Neural cell (in vitro differentiated cells): ENCODE data around the gene CTPS2. TPM values are rescaled to one million over a fixed set of nuclear protein-coding genes. Genes with fewer than 3 reads are reported as not detected.

Experiments used
- H2AFZ ChIP-seq: fragments of 200-600, 300-800 bp; sonication (generic), shearing (Covaris generic); 2 replicates; pipeline ENCODE4 v1.6.0; 2014; ENCODE audit warnings: low read depth, mild to moderate bottlenecking, antibody characterized with exemption, low read length, moderate library complexity
- H3F3A ChIP-seq: fragments of 200-600 bp; shearing (Covaris generic); 2 replicates; pipeline ENCODE4 v1.6.1; 2016; ENCODE audit warnings: mild to moderate bottlenecking, moderate library complexity, mixed read lengths, antibody characterized with exemption, low read length; ENCODE audit not compliant: insufficient read depth, poor library complexity, severe bottlenecking
- H3K27ac ChIP-seq: fragments of 200-600, 300-800 bp; sonication (generic), shearing (Covaris generic); 2 replicates; pipeline ENCODE4 v1.5.1; 2014; ENCODE audit warnings: mild to moderate bottlenecking, low read length, moderate library complexity
- H3K27me3 ChIP-seq: fragments of 300-800, 200-600 bp; sonication (generic), shearing (Covaris generic); 2 replicates; pipeline ENCODE4 v1.6.0; 2014; ENCODE audit warnings: mild to moderate bottlenecking, low read depth, low read length, moderate library complexity; ENCODE audit not compliant: insufficient read depth
- H3K36me3 ChIP-seq: fragments of 300-800, 200-600 bp; sonication (generic), shearing (Covaris generic); 2 replicates; pipeline ENCODE4 v1.5.1; 2014; ENCODE audit warnings: mild to moderate bottlenecking, antibody characterized with exemption, low read length, moderate library complexity; ENCODE audit not compliant: insufficient read depth
- H3K4me2 ChIP-seq: fragments of 300-800, 200-600 bp; sonication (generic), shearing (Covaris generic); 2 replicates; pipeline ENCODE4 v1.6.0; 2014; ENCODE audit warnings: mild to moderate bottlenecking, low read length
- H3K4me3 ChIP-seq: fragments of 300-800, 200-600 bp; sonication (generic), shearing (Covaris generic); 2 replicates; pipeline ENCODE4 v1.5.1; 2014; ENCODE audit warnings: mild to moderate bottlenecking, low read length, moderate library complexity
- H3K79me2 ChIP-seq: fragments of 200-600 bp; shearing (Covaris generic); replicated peaks from 2 replicates; pipeline ENCODE4 v1.6.0; 2014; ENCODE audit warnings: mild to moderate bottlenecking, low read length, moderate library complexity; ENCODE audit not compliant: insufficient read depth
- H3K9ac ChIP-seq: fragments of 300-800, 200-600 bp; sonication (generic), shearing (Covaris generic); 2 replicates; pipeline ENCODE4 v1.6.1; 2016; ENCODE audit warnings: mild to moderate bottlenecking, low read length, mixed read lengths
- H3K9me2 ChIP-seq: fragments of 200-600 bp; shearing (Covaris generic); 2 replicates; pipeline ENCODE4 v1.6.1; 2016; ENCODE audit warnings: mild to moderate bottlenecking, low read length, mixed read lengths; ENCODE audit not compliant: insufficient read depth
- H3K9me3 ChIP-seq: fragments of 200-600, 300-800 bp; sonication (generic), shearing (Covaris generic); 2 replicates; pipeline ENCODE4 v1.6.1; 2016; ENCODE audit warnings: mild to moderate bottlenecking, mixed run types, low read length, moderate library complexity, mixed read lengths
- H4K20me1 ChIP-seq: fragments of 200-600 bp; shearing (Covaris generic); 2 replicates; pipeline ENCODE4 v1.6.1; 2016; ENCODE audit warnings: mild to moderate bottlenecking, mixed run types; ENCODE audit not compliant: insufficient read depth
- EP300 ChIP-seq: fragments of 450-650 bp; conservative IDR thresholded peaks from 2 replicates; pipeline ENCODE4 v1.6.1; 2014; ENCODE audit warnings: antibody characterized with exemption, mild to moderate bottlenecking, moderate library complexity; ENCODE audit not compliant: poor library complexity, severe bottlenecking
- EZH2 ChIP-seq: fragments of 200-600, 300-800 bp; shearing (Covaris generic), sonication (generic); IDR thresholded peaks from 2 replicates; pipeline ENCODE4 v1.6.1; 2014; ENCODE audit warnings: antibody characterized with exemption, low read length, borderline replicate concordance, mild to moderate bottlenecking; ENCODE audit not compliant: insufficient read depth, poor library complexity, severe bottlenecking
- MXI1 ChIP-seq: fragments of 450-650 bp; conservative IDR thresholded peaks from 2 replicates; pipeline ENCODE4 v1.6.1; 2014; ENCODE audit warnings: antibody characterized with exemption, mild to moderate bottlenecking; ENCODE audit not compliant: poor library complexity, severe bottlenecking
- POLR2AphosphoS5 ChIP-seq: IDR thresholded peaks from 2 replicates; pipeline ENCODE4 v1.6.1; 2012
- RAD21 ChIP-seq: fragments of 450-650 bp; conservative IDR thresholded peaks from 2 replicates; pipeline ENCODE4 v1.6.1; 2014; ENCODE audit warnings: antibody characterized with exemption, mild to moderate bottlenecking, moderate library complexity
- REST ChIP-seq: IDR thresholded peaks from 2 replicates; pipeline ENCODE4 v1.6.1; 2012; ENCODE audit warnings: borderline replicate concordance
- SMC3 ChIP-seq: fragments of 450-650 bp; conservative IDR thresholded peaks from 2 replicates; pipeline ENCODE4 v1.6.1; 2014; ENCODE audit warnings: antibody characterized with exemption, mild to moderate bottlenecking, moderate library complexity; ENCODE audit not compliant: poor library complexity
- TAF1 ChIP-seq: IDR thresholded peaks from 2 replicates; pipeline ENCODE4 v1.6.1; 2012; ENCODE audit warnings: low read depth
- polyA plus RNA-seq: library from polyadenylated mRNA; depleted of rRNA; stranded (reverse); fragments of >200 nt; gene quantifications from 2 replicates; pipeline ENCODE4 v1.2.3, GENCODE V29; 2014
- TF ChIP-seq, protein P1 (sequence below): fragments of 450-650 bp; IDR thresholded peaks from 2 replicates; pipeline ENCODE4 v1.5.1; 2014; ENCODE audit warnings: antibody characterized with exemption, mild to moderate bottlenecking, moderate library complexity; ENCODE audit not compliant: poor library complexity, severe bottlenecking

The CTPS2 gene
- polyA plus RNA-seq, 1 donor from 2014 or later: 17.1 TPM

DNA sequence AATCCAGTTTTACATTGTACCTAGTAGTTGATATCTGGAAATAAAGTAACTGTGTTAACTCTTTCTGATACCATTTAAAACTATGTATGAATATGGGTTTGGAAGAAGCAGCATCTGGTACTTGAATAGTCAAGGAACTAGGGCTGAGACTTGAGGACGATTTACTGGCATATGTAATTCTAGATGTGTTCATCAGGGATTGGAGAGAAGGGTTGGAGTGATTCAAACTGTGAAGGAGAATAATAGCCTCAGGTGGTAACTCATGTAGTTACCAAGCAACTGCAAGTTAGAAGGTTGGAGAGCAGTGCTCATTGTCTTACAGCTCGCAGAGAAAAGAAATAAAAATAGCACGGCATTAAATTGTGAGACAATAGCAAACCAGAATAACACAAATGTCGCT lies 44.3 kb upstream of the CTPS2 start:
- Histone ChIP-seq H3K36me3 (no peaks in the 10 kb centered on the region), H4K20me1 (no peaks in the 10 kb centered on the region), H3K27ac (peak overlapping the region; percentile 12), H3K27me3 (no peaks in the 10 kb centered on the region), H3K9me3 (no peaks in the 10 kb centered on the region), H3K79me2 (no peaks in the 10 kb centered on the region), H3F3A (no peaks in the 10 kb centered on the region), H3K4me2 (no peak overlapping the region), H3K4me3 (no peak overlapping the region), H3K9ac (no peak overlapping the region), H2AFZ (no peak overlapping the region), H3K9me2 (no peaks in the 10 kb centered on the region)
- TF ChIP-seq REST (no peak), EP300 (no peak), SMC3 (no peak), EZH2 (no peak)
- TF ChIP-seq, protein P1, sequence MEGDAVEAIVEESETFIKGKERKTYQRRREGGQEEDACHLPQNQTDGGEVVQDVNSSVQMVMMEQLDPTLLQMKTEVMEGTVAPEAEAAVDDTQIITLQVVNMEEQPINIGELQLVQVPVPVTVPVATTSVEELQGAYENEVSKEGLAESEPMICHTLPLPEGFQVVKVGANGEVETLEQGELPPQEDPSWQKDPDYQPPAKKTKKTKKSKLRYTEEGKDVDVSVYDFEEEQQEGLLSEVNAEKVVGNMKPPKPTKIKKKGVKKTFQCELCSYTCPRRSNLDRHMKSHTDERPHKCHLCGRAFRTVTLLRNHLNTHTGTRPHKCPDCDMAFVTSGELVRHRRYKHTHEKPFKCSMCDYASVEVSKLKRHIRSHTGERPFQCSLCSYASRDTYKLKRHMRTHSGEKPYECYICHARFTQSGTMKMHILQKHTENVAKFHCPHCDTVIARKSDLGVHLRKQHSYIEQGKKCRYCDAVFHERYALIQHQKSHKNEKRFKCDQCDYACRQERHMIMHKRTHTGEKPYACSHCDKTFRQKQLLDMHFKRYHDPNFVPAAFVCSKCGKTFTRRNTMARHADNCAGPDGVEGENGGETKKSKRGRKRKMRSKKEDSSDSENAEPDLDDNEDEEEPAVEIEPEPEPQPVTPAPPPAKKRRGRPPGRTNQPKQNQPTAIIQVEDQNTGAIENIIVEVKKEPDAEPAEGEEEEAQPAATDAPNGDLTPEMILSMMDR: no peak

- H4K20me1 ChIP-seq: no peaks in the 10 kb centered on the region
- no peak overlapping the region for H3K27ac ChIP-seq
- TF ChIP-seq EP300: no peak
- no peak for TF ChIP-seq SMC3
- no peak for TF ChIP-seq TAF1
- TF ChIP-seq MXI1: no peak
- TF ChIP-seq EZH2: no peak
- no peak for TF ChIP-seq POLR2AphosphoS5
- TF ChIP-seq, protein P1: no peak
- TF ChIP-seq REST: no peak
- no peak for TF ChIP-seq RAD21
- no peaks in the 10 kb centered on the region for H3K9me3 ChIP-seq
- H3K4me3 ChIP-seq: no peak overlapping the region
- no peaks in the 10 kb centered on the region for H3K27me3 ChIP-seq
- no peaks in the 10 kb centered on the region for H3F3A ChIP-seq
- H3K9me2 ChIP-seq: no peaks in the 10 kb centered on the region
- no peak overlapping the region for H3K9ac ChIP-seq
- no peak overlapping the region for H3K4me2 ChIP-seq
- H3K79me2 ChIP-seq: no peaks in the 10 kb centered on the region
- H2AFZ ChIP-seq: no peak overlapping the region
- H3K36me3 ChIP-seq: no peaks in the 10 kb centered on the region
Measured at GRCh38 chrX:16754019-16754418, 41.5 kb upstream of the CTPS2 start.
